OCI-LY7 (cell line): ENCODE measurements around the gene ADD3. TPM values are rescaled to one million over a fixed set of nuclear protein-coding genes. Genes with fewer than 3 reads are reported as not detected.

Source experiments
- BruUV-seq: library from RNA; stranded (reverse); fragments of 400-500 nt; replicated peaks from 2 replicates; lab custom pipeline; 2021; lab: Mats Ljungman, UMichigan
- CTCF ChIA-PET: fragments of 300-600 bp; sonication (Branson Sonifier 250); formaldehyde crosslinking; loops from one replicate; lab custom pipeline; 2022; ENCODE audit warnings: antibody characterized with exemption; ENCODE audit not compliant: unreplicated experiment; lab: Charles Lee
- POLR2A ChIA-PET: fragments of 300-600 bp; sonication (Branson Sonifier 250); formaldehyde crosslinking; loops from one replicate; lab custom pipeline; 2022; ENCODE audit warnings: antibody characterized with exemption; lab: Charles Lee
- DNase-seq: peaks from one replicate; pipeline ENCODE4 v3.0.0-alpha.2; 2015; ENCODE audit warnings: low spot score
- H2AFZ ChIP-seq: fragments of 200-600 bp; sonication (generic), shearing (Covaris generic); 2 replicates; pipeline ENCODE4 v1.6.1; 2014; ENCODE audit warnings: mild to moderate bottlenecking, antibody characterized with exemption, low read length, moderate library complexity
- H3K27ac ChIP-seq: fragments of 200-600 bp; sonication (generic); 2 replicates; pipeline ENCODE4 v1.5.1; 2014; ENCODE audit warnings: mixed run types, low read depth, mild to moderate bottlenecking, moderate library complexity, low read length, inconsistent platforms; ENCODE audit not compliant: poor library complexity, severe bottlenecking
- H3K36me3 ChIP-seq: fragments of 200-600 bp; sonication (generic); 2 replicates; pipeline ENCODE4 v1.6.1; 2014; ENCODE audit warnings: mild to moderate bottlenecking, antibody characterized with exemption, low read length, moderate library complexity, mixed read lengths; ENCODE audit not compliant: insufficient read depth
- H3K4me1 ChIP-seq: fragments of 200-600 bp; sonication (generic); 2 replicates; pipeline ENCODE4 v1.5.1; 2014; ENCODE audit warnings: mild to moderate bottlenecking, low read length; ENCODE audit not compliant: insufficient read depth, poor library complexity, severe bottlenecking
- H3K4me2 ChIP-seq: fragments of 200-600 bp; sonication (generic); 2 replicates; pipeline ENCODE4 v1.6.1; 2014; ENCODE audit warnings: mild to moderate bottlenecking, low read length
- H3K4me3 ChIP-seq: fragments of 200-600 bp; sonication (generic); 2 replicates; pipeline ENCODE4 v1.5.1; 2014; ENCODE audit warnings: mild to moderate bottlenecking, low read depth, low read length; ENCODE audit not compliant: poor library complexity, severe bottlenecking
- H3K79me2 ChIP-seq: fragments of 200-600 bp; sonication (generic); 2 replicates; pipeline ENCODE4 v1.6.1; 2016; ENCODE audit warnings: low read depth, mild to moderate bottlenecking, low read length, moderate library complexity, mixed read lengths; ENCODE audit not compliant: insufficient read depth
- H3K9me2 ChIP-seq: fragments of 200-600 bp; sonication (generic); 2 replicates; pipeline ENCODE4 v1.6.1; 2016; ENCODE audit warnings: mild to moderate bottlenecking, low read length, mixed read lengths; ENCODE audit not compliant: insufficient read depth
- H3K9me3 ChIP-seq: fragments of 200-600 bp; sonication (generic); 2 replicates; pipeline ENCODE4 v1.6.1; 2014; ENCODE audit warnings: mild to moderate bottlenecking, mixed run types, low read length, mixed read lengths
- H4K20me1 ChIP-seq: fragments of 200-600 bp; sonication (generic); 2 replicates; pipeline ENCODE4 v1.6.1; 2014; ENCODE audit warnings: mild to moderate bottlenecking, antibody characterized with exemption, low read length, moderate library complexity, mixed read lengths; ENCODE audit not compliant: insufficient read depth
- EZH2phosphoT487 ChIP-seq: fragments of 200-600 bp; sonication (generic); IDR thresholded peaks from 2 replicates; pipeline ENCODE4 v1.6.1; 2018; ENCODE audit warnings: low read depth, borderline replicate concordance, mild to moderate bottlenecking, mixed run types, antibody characterized with exemption, low read length, moderate library complexity, mixed read lengths
- intact Hi-C: fragments of 100-400 bp; cut with micrococcal nuclease; formaldehyde crosslinking; loops from one replicate; pipeline ENCODE4 v1.10.0; 2022; ENCODE audit not compliant: unreplicated experiment
- total RNA-seq, 2 experiments: library from RNA; depleted of rRNA in 1 of 2; stranded (reverse); fragments of >200 nt in 1 of 2; shearing (Covaris generic) in 1 of 2; gene quantifications; 2 replicates each; pipeline ENCODE4 v1.2.3, GENCODE V29; 2014 to 2022
- TF ChIP-seq, protein P1 (sequence below): fragments of 200-600 bp; sonication (generic); conservative IDR thresholded peaks from 2 replicates; pipeline ENCODE4 v1.5.1; 2014; ENCODE audit warnings: mild to moderate bottlenecking, antibody characterized with exemption, low read length, moderate library complexity, mixed read lengths

The ADD3 gene
- total RNA-seq, 2 experiments from 2014 or later = 75.8 to 89.7 TPM

DNA sequence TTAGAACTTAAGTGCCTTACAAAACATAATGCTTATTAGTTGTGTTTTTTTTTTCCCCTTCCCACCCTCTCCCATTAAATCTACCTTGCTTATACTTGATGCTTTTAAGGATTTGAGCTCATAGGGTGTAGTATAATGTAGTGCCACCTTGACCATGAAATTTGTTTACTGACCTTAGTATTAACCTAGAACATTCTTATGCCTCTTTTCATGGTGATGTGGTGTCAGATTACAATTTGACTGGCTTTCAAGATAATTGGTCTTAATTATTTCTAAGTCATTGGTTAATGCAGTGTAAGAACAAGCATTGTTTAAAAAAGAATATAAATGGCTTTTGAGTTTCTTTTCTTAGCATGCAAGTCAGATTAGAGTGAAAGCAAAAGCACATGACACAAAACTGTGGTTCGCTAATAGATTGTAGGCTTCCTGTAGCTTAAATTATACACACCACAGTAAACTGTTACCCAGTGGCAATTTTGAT is 61.8 kb downstream of the ADD3 start:
- BruUV-seq = no TSS peak
- peak overlapping the region; percentile 29 for H3K27ac ChIP-seq
- peaks cover 73% of the 10 kb centered on the region for H3K4me1 ChIP-seq
- H3K36me3 ChIP-seq = no peaks in the 10 kb centered on the region
- peak; percentile 54 for DNase-seq
- H3K9me3 ChIP-seq = no peaks in the 10 kb centered on the region
- H3K4me2 ChIP-seq = peak overlapping the region; percentile 66
- peaks cover 16% of the 10 kb centered on the region; the same call in 1 of the 2 replicates for H4K20me1 ChIP-seq
- no peak for TF ChIP-seq EZH2phosphoT487
- TF ChIP-seq, protein P1, sequence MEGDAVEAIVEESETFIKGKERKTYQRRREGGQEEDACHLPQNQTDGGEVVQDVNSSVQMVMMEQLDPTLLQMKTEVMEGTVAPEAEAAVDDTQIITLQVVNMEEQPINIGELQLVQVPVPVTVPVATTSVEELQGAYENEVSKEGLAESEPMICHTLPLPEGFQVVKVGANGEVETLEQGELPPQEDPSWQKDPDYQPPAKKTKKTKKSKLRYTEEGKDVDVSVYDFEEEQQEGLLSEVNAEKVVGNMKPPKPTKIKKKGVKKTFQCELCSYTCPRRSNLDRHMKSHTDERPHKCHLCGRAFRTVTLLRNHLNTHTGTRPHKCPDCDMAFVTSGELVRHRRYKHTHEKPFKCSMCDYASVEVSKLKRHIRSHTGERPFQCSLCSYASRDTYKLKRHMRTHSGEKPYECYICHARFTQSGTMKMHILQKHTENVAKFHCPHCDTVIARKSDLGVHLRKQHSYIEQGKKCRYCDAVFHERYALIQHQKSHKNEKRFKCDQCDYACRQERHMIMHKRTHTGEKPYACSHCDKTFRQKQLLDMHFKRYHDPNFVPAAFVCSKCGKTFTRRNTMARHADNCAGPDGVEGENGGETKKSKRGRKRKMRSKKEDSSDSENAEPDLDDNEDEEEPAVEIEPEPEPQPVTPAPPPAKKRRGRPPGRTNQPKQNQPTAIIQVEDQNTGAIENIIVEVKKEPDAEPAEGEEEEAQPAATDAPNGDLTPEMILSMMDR = no peak
- peaks cover 41% of the 10 kb centered on the region; the same call in 1 of the 2 replicates for H3K79me2 ChIP-seq
- no peaks in the 10 kb centered on the region for H3K9me2 ChIP-seq
- intact Hi-C loops = loop anchor here (2.0 to 5.0 kb wide), 2 partner anchors 61 to 138 kb away; partner anchors contain the start of gene MXI1
- H3K4me3 ChIP-seq = peak overlapping the region; percentile 41
- ChIA-PET POLR2A (interaction anchor here (0.6 to 4.3 kb wide), 12 partner anchors 8 to 371 kb away, joined by 3 to 26 read pairs (median 4); no protein-coding TSS in a partner anchor), CTCF (no interaction called here)
- no peak overlapping the region for H2AFZ ChIP-seq

DNA sequence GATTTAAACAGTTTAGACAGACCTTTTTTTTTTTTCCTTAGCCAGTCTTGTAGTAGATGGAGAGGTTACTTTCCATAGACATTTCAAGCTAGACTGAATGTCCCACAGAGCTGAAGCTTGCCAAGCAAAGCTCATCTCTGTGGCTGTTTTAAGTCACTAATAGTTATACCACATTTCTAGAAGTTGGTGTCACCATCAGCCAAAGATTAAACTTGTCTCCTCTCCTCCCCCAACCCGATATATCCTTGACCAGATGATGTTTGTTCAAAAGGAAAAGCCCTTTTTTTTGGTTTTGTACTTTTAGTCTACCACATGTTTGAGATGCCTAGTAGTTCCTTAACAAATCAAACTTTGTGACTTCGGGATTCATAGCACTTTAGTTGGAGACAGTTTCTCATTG is 66.1 kb downstream of the ADD3 start:
- ChIA-PET CTCF (no interaction called here), POLR2A (interaction anchor here (1.1 to 2.5 kb wide), 5 partner anchors 10 to 164 kb away, joined by 3 to 10 read pairs (median 4); no protein-coding TSS in a partner anchor)
- peaks cover 55% of the 10 kb centered on the region for H3K79me2 ChIP-seq
- no peak overlapping the region for H3K27ac ChIP-seq
- H3K4me1 ChIP-seq = peaks cover 76% of the 10 kb centered on the region
- H2AFZ ChIP-seq = no peak overlapping the region
- no peak for DNase-seq
- H3K4me3 ChIP-seq = no peak overlapping the region
- H3K4me2 ChIP-seq = 0 out of 2 replicates have a peak overlapping the region, but pooled peaks have one; percentile 61
- H3K36me3 ChIP-seq = no peaks in the 10 kb centered on the region
- BruUV-seq = no TSS peak
- H3K9me3 ChIP-seq = no peaks in the 10 kb centered on the region
- TF ChIP-seq, protein P1 = no peak
- no peak for TF ChIP-seq EZH2phosphoT487
- no peaks in the 10 kb centered on the region for H3K9me2 ChIP-seq
- no peaks in the 10 kb centered on the region for H4K20me1 ChIP-seq
- intact Hi-C loops = loop anchor here (5.0 kb wide), 1 partner anchor 162 kb away; no protein-coding TSS in a partner anchor

DNA sequence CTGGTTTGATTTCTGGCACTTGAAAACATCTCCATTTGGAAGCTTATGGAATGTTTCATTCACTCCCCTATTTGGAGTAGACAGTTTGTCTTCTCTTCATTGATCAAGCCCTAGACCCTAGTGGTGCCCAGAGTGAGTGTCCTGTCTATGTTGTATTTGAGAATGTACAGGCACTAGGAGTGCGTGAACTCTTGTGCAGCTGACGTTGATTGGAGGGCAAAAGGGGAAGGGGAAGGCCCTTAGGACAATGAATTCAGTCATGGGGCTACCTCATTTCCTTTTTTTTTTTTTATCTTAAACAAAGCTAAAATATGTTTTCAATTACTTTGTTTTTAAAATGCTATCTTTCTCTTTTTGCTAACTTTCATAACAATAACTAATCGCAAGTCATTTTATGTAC is 66.5 kb downstream of the ADD3 start:
- ChIA-PET POLR2A (interaction anchor here (0.7 to 2.5 kb wide), 7 partner anchors 10 to 44 kb away, joined by 3 to 10 read pairs (median 4); no protein-coding TSS in a partner anchor), CTCF (interaction anchor here (0.6 kb wide), 1 partner anchor 425 kb away, joined by 5 read pairs; no protein-coding TSS in a partner anchor)
- Histone ChIP-seq H3K36me3 (no peaks in the 10 kb centered on the region), H3K79me2 (peaks cover 51% of the 10 kb centered on the region), H3K4me2 (peak overlapping the region; percentile 61; the same call in 1 of the 2 replicates), H3K9me3 (no peaks in the 10 kb centered on the region), H3K4me3 (no peak overlapping the region), H3K27ac (no peak overlapping the region), H3K9me2 (no peaks in the 10 kb centered on the region), H3K4me1 (peaks cover 72% of the 10 kb centered on the region), H2AFZ (no peak overlapping the region), H4K20me1 (no peaks in the 10 kb centered on the region)
- intact Hi-C loops = loop anchor here (5.0 kb wide), 1 partner anchor 162 kb away; no protein-coding TSS in a partner anchor
- DNase-seq = no peak
- TF ChIP-seq, protein P1 = no peak
- BruUV-seq = no TSS peak
